Measurements from ENCODE around the gene TBX1.

DNA sequence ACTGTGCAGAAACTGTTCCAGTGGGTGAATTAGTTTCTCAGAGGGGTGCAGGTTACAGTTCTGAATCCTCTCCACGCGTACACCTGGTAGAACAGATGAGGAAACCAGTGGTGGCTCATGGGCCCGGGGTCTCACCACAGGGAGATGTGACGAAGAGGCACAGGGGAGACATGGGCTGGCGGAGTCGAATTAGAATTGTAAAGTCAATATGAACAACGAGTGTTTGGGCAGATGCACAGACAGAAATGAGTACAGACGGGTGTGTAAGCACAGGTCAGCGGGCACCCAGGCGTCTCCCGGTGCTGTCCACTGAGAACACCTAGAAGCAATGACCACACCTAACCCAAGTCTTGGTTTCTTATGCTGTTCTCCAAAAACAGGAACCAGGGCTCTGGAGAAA lies 52.3 kb downstream of the TBX1 start:
- TF ChIP-seq, protein P1, sequence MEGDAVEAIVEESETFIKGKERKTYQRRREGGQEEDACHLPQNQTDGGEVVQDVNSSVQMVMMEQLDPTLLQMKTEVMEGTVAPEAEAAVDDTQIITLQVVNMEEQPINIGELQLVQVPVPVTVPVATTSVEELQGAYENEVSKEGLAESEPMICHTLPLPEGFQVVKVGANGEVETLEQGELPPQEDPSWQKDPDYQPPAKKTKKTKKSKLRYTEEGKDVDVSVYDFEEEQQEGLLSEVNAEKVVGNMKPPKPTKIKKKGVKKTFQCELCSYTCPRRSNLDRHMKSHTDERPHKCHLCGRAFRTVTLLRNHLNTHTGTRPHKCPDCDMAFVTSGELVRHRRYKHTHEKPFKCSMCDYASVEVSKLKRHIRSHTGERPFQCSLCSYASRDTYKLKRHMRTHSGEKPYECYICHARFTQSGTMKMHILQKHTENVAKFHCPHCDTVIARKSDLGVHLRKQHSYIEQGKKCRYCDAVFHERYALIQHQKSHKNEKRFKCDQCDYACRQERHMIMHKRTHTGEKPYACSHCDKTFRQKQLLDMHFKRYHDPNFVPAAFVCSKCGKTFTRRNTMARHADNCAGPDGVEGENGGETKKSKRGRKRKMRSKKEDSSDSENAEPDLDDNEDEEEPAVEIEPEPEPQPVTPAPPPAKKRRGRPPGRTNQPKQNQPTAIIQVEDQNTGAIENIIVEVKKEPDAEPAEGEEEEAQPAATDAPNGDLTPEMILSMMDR (IDR thresholded peaks at IDR 0.05; ENCODE audit: poor library complexity): no peak
- TF ChIP-seq EZH2 (IDR thresholded peaks at IDR 0.05; ENCODE audit: borderline replicate concordance): no peak

All from hepatocyte (in vitro differentiated cells).